ENCODE data around the gene FMNL2.
A peak's percentile ranks its signal among the peaks of the same experiment; 100 is the strongest.

Gene FMNL2

DNA sequence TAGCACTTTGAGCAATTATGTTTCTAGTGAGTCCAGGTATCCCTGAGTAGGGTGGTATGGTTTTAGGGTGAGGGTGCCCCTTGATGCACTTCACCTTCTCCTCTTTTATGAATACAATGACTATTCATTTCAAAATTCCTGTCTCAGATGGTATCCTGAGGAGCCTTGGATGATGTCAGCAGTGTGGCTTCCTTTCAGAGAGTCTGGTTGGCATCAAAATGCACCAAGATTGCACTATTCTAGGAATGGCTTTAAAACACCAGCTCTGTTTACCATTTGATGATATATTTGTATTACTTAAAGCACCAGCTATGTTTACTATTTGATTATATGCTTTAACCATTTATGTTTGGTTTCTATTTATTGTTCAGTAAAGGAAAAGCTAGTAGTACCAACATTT is 141.0 kb downstream of the FMNL2 start:
- DNase-seq: no peak

DNA sequence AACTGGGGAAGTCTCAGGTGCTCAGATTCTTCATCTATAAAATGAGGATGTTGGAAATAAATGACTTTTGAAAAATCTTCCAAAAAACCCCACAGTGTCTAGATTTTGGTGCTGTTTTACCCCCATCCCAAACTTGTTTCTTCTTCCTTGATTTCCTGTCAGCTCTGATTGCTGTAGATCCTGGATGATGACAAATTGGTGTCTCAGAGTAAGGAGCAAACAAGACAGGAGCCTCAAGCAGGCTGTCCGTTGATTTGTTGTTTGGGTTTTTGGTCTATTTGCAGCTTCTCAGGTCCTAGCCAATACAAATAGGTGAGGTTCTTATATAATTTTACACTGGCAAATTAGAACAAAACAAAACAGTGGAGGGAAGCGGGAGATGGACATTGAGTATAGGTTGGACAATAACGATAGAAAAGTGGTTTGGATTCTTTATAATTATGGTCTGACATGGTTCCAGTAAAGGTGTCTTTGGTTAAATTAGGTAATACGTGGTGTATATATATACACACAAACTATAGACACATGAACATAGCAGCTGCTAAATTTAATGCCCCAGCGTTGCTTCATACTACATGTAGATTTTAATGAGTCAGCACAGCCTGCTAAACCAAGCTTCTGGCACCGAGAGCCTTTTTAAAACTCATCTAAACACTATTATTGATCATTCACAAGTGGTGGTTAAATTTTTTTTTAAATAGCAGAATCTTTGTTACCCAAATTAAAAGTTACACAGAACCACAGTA is 142.5 kb downstream of the FMNL2 start:
- no peak for DNase-seq

GRCh38 chr2:152479282-152479681 is 144.3 kb downstream of the FMNL2 start:
- no peak for DNase-seq

DNA sequence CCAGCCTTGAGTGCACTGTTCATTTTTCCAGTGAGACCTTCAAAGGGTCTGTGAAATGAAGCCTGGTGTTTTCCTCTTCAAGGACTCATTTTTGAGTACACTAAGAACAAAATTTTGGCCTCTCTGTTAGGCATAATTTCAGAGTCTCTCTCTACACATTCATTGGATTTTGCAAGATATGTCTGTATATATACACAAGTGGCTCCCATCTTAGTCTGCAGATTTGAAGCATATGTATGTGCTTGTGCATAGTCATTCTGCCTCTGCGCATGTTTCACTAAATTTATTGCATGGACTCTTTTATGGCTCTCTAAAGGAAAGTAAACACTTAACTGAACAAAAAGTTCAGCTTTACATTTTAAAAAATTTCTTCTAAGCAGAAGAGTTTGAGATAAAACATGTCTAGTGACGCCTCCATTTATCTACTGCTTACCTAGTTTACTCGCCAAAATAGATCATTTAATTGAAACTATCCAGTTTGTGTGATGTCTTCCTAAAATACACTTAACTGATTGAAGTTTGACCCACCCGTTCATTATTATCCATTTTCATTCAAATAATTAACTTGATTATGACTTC is 145.9 kb downstream of the FMNL2 start:
- DNase-seq: no peak

- DNase-seq: no peak
These were observed 147.1 kb downstream of the FMNL2 start for GRCh38 chr2:152481881-152482583.

GRCh38 chr2:152483276-152484063 is 148.5 kb downstream of the FMNL2 start:
- DNase-seq: no peak

DNA sequence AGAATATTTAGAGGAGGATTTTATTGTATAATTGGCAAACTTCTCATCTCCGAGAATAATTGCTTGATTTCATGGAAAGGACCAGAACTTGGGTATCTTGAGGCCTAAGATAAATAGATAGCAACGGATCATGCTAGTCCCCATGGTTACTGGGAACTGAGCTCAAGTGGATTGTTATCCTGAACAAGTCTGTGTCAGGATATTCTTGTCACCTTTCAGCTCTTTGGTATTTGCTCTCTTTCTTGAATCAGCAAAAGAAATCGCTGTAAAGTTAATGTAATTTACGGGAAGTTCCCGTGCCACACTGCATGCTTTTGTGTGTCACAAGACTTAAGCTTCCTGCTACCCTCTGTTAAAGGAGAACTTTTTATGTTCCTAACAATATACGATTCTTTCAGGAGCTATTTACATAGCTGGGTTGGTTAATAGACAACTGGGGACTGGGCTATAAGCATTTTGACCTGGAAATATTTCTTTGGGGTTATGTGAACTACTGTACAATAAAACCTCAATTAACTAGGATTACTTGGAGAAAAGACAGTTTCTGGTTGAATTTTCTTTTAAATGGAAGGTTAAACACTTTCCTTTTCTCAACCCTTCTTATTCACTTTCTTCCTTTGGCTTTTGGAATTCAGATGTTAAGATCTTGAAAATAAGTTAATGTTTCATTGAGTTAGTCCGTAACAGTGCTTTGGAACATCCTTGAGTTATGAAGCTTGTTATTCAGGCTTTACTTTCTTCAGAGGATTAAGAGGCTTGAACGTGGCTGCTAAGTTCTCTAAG is 151.2 kb downstream of the FMNL2 start:
- DNase-seq: peak; percentile 19

DNA sequence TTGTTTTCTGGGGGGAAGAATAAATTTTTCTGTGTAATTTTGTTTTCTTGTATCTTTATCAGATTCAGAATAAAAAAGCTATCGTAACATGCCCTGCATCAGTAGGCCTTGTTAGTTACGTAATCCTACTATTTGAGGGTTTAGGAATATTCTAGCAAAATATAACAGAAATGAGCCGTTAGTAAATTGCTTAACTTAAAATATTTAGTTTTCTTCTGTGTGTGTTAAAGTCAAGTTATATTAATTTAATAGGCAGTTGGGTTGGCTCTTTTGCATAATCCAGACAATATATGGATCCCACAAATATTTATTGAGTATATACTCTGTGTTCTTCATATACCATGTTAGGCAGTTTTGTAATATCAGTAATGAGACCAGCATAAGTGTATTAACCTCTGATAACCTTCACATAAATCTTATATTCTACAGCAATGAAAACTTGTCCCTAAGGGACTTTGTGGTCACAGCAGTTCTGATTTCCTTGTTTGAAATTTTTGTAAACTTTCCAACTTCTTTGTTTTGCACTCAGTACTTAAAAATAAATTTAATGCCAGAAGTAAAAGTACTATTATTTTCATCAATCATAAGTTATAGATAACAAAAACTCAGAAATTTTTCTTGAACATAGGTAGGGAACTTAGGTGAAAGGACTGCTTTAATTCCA is 151.9 kb downstream of the FMNL2 start:
- no peak for DNase-seq

DNA sequence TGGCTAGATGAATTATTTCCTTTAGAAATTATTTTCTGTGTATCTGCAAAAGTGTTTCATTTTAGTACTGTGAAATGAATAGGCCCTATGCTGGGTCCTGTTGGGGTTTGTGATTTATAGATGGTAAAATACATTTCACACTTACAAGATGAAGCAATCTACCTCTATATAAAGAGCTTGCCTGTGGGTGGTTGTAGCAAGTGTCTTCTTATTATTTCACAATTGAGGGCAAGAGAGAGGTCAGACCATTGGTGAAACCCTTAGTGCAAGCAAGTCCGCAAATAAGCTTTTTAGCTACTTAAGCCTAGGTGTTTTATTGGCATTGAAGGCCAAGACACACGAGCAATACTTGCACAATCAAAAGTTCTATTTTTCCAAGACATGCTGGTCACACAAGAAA is 153.1 kb downstream of the FMNL2 start:
- no peak for DNase-seq

- DNase-seq: no peak
These were observed 154.4 kb downstream of the FMNL2 start for GRCh38 chr2:152489364-152489763.

DNA sequence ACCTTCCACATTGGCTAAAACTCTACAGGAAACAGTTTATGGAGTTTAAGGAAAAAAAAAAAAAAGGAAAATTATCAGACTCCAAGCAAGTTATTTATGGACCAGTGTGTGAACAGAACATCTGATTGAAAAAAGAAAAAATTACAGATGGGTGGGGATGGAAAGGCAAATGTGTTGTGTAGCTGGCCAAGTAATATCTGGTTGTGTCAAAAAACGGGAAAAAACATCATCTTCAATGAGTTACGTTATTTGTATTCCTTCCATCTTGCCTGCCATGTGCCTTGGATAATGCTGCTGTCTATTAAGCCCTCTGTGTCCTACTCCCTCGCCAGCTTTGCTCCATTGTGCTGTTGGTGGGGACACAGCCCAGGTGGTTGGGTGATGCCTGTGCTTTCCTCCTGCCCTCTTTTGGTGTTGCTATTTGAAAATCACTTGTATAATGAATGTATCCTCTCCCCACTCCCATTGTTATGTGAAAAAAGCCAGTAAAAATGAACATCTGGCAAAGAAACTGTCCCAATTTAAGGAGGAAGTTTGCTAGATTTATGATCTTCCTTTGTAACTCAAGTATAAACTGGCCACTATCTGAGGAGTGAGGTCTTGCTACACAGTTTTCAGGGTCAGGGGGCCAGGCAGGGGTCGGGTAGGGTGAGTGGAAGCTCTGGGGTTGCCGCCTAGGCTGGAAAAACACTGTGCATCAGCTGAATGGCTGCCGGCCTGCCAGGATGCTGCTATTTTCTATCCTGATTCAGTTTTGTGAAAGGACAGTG is 155.9 kb downstream of the FMNL2 start:
- DNase-seq: no peak

DNA sequence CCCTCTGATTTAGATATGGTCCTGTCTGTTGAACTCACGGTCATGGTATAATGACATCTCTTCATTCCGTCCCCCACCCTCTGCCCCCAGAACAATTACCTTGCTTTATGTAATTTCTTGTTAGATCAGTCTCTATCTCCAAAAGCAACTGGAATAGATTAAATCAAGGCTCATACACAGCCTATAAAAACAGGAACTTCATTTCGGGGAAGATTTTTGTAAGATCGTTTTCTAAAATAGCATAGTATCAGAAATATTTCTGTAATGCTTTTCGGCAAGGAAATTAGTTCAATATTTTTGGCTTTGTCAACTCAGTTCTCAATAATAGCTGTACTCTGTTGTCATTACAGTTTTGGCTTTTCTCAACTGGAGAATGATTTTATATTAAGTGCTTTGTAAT is 157.2 kb downstream of the FMNL2 start:
- DNase-seq: no peak

- DNase-seq: no peak
These were observed 157.9 kb downstream of the FMNL2 start for GRCh38 chr2:152492911-152493310.

DNA sequence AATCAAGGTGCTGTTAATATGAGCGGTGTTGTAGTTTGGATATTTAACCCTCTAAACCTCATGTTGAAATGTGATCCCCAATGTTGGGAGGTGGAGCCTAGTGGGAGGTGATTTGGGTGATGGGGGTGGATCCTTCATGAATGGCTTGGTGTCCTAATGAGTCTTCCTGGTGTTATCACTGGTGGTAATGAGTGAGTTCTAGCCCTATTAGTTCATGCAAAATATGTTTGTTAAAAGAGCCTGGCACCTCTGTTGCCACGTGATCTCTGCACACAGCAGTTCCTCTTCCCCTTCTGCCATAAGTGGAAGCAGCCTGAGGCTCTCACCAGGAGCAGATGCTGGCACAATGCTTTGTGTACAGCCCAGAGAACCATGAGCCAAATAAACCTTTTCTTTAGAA is 158.4 kb downstream of the FMNL2 start:
- DNase-seq: no peak

DNA sequence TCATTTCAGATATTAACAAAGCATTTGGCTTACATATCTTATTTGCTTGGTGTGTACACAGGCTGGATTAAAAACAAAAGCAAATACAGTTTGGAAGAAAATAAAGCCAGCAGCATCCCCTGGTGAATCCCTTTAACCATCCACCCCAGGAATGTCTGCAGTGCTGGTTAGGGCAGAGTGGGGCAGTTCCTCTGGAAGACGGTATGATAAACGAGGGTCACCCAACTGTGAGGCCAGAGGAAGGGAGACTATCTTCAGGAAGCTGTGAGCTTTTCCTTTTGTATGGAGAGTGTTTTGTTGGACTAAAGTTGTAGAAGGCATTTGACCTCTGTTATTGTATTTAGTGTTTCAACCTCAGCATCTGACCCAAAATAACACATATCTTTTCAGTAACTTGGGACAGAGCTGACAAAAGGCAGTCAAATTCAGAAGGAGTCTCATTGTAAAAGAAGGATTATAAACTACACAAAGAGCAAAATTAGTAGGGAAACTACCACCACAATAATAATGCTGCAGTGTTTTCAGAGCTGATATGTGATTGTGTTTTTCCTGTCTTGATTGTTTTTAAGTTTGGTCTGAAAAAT is 159.1 kb downstream of the FMNL2 start:
- no peak for DNase-seq

DNA sequence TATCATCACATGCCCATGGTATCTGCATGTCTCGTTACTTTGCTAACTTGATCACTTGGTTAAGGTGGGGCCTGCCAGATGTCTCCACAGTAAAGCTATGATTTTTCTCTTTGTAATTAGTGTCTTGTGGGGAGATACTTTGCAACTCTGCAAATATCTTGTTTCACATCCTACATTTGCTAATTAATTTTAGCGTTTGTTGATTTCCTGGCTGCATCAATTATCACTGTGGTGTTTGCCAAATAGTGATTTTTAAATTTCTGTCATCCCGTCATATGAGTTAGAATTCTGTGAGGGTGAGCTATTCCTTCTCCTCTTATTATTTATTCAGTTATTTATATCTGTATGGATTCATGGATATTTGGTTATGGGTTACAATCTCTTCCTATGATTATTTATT is 161.4 kb downstream of the FMNL2 start:
- no peak for DNase-seq

- DNase-seq: no peak
These were observed 162.6 kb downstream of the FMNL2 start for GRCh38 chr2:152497481-152498052.

DNA sequence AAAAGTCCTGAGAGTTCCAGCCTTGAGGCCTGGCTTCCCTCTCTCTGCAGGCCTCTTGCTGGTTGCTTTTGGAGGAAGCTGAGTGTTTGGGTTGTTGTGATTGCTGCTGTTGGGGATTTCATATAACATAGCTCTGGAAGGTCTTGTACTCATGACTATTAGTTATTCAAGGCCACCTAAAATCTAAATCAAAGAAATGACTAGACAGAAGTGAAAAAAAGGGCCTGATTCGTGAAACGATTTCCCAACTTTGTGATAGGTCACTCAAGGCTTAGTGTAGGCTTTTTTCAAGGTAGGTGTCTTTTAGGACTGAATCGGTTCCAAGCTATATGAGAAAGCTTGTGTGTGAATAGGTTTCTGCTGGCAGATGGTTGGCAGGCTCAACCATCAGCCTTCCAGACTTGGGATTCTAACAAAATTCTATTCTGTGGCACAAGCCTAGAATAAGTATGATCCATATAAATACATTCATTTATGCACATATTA is 164.4 kb downstream of the FMNL2 start:
- no peak for DNase-seq

DNA sequence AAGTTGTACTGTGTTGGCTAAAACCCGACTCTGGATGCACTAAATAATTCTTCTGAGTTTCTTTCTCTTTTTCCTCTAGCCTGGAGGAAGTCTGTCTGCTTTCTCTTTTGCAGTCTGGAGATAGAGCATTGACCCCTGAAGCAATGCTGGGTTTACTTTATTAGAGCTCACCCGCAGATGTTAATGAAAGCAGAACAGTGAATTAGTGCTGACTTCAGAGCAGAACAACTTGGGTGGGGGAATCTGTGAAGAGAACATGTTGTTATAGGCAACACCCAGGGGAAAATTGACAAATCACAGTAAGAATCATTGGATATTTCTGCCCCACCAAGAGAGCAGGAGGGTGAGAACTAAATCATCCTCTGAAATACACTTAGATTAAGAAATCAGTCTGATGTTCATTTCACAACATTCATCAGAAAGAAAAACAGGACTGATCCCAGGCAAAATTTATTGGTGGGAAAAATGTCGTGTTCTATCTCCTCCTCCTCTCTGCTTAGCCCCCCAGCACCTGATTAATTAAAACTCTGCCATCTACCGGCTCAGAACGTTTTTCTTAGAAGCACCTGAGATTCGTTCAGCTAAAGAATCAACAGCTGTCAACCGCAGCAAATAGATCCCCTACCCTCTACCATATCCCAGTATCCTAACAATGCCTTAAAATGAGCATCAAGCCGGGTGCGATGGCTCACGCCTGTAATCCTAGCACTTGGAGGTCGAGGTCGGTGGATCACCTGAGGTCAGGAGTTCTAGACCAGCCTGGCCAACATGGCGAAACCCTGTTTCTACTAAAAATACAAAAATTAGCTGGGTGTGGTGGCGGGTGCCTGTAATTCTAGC is 165.1 kb downstream of the FMNL2 start:
- DNase-seq: no peak
